Activated naive CD4-positive, alpha-beta T cell treated with anti-CD3 and anti-CD28 coated beads for 36 hours (primary cell): Measurements from ENCODE around the gene TAGAP. TPM values are rescaled to one million over a fixed set of nuclear protein-coding genes. Genes with fewer than 3 reads are reported as not detected.
"Not testable (repeated sequence)": the region's sequence is repeated elsewhere in the genome, so short reads cannot be mapped to it uniquely, and the experiment has no call there.

Experiments
- CTCF ChIA-PET: fragments of 350-600 bp; sonication (Branson Sonifier 250); formaldehyde crosslinking; loops from one replicate; lab custom pipeline; 2021; ENCODE audit warnings: antibody characterized with exemption; lab: Charles Lee
- DNase-seq: peaks from one replicate; pipeline ENCODE4 v3.0.0-alpha.2; 2020
- H3K27ac Mint-ChIP-seq: one replicate; pipeline ENCODE4 v1.8.0; 2021; ENCODE audit warnings: mild to moderate bottlenecking, mixed read lengths
- H3K27me3 Mint-ChIP-seq: one replicate; pipeline ENCODE4 v1.8.0; 2021; ENCODE audit warnings: low read depth, mixed read lengths
- H3K36me3 Mint-ChIP-seq: one replicate; pipeline ENCODE4 v1.8.0; 2021; ENCODE audit warnings: low read depth, mixed read lengths
- H3K4me1 Mint-ChIP-seq: one replicate; pipeline ENCODE4 v1.8.0; 2021; ENCODE audit warnings: low read depth, mixed read lengths
- H3K4me3 Mint-ChIP-seq: one replicate; pipeline ENCODE4 v1.8.0; 2021; ENCODE audit warnings: mild to moderate bottlenecking, moderate library complexity, mixed read lengths
- H3K9me3 Mint-ChIP-seq: one replicate; pipeline ENCODE4 v1.8.0; 2021; ENCODE audit warnings: mixed read lengths
- intact Hi-C: fragments of 100-400 bp; cut with micrococcal nuclease; formaldehyde crosslinking; loops from one replicate; pipeline ENCODE4 v1.15.1; 2023
- total RNA-seq, 2 experiments: library from RNA; stranded (reverse); gene quantifications; one replicate each; pipeline ENCODE4 v1.2.3, GENCODE V29; 2021

TAGAP gene
- total RNA-seq, 2 experiments from 2014 or later: 79.6 to 82.6 TPM

DNA sequence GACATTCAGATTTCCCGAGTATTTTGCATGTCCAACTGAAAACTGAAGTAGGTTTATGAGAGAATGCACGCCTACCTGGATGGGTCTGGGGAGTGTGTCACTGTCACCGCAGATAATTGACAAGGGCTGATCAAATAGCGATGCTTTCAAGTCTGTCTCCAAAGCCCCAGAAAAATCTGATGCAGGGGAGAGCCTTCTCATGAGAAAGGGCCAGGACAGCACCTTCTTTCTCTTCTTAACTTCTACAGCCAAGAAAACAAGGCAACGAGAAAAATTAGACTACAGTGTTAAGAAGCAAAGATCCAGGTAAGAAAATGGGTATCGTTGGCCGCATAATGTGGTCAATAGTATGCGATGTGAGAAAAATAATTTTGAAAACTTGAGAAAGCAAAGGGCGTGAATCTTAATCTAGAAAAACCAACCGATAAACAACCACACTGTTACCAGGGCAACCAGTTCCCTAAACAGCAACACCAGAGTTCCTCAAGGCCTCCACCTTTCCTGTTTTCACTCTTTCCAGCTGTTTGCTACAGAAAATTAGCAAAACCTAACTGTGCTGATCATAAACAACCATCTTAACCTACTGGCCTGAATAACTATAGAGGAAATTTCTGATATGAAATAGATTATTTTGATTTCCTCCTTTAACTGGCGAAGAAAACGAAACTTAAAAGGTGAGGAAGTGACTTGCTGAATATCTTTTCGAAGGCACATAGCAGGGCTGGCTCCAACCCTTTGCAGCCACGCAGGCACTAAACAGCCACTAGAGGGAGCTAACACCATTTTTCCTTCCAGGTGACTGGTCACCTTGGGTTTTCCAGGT lies 2.6 kb downstream of the TAGAP start:
- Mint-ChIP-seq H3K4me1 (peaks cover 69% of the 10 kb centered on the region), H3K36me3 (peaks cover 76% of the 10 kb centered on the region), H3K27ac (peak overlapping the region; percentile 98), H3K9me3 (no peaks in the 10 kb centered on the region), H3K4me3 (peak overlapping the region; percentile 96), H3K27me3 (no peaks in the 10 kb centered on the region)
- intact Hi-C loops: loop anchor here (1.0 kb wide), 3 partner anchors 56 to 92 kb away; no protein-coding TSS in a partner anchor
- CTCF ChIA-PET: interaction anchor here (0.5 to 8.8 kb wide), 18 partner anchors 17 to 392 kb away, joined by 3 to 113 read pairs (median 8); no protein-coding TSS in a partner anchor
- DNase-seq: peak; percentile 86

DNA sequence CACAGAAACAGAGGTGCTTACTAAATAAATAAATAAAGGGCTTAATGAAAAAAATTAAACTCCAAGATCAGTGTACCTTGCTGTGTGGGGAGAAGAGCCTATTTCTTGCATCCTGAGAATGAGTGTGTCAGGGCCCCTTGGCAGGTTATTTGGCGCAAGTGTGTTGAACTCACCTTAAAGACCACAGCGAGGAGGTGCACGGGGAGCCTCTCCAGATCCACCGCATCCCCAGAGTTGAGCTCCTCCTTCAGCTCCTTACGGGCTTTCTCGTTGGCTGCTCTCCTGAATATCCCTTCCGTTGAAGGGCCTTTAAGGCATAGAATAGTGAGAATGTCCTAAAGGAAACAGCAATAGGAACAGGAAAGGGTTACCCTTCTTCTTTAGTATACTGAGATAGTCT lies 3.6 kb downstream of the TAGAP start:
- no peak for DNase-seq
- intact Hi-C loops: no loop called here
- H3K9me3 Mint-ChIP-seq: no peaks in the 10 kb centered on the region
- peaks cover 85% of the 10 kb centered on the region for H3K36me3 Mint-ChIP-seq
- H3K4me3 Mint-ChIP-seq: peak overlapping the region; percentile 96
- CTCF ChIA-PET: interaction anchor here (0.6 to 8.8 kb wide), 13 partner anchors 9 to 93 kb away, joined by 3 to 113 read pairs (median 9); partner anchors contain the start of gene RSPH3
- no peaks in the 10 kb centered on the region for H3K27me3 Mint-ChIP-seq
- H3K27ac Mint-ChIP-seq: peak overlapping the region; percentile 98
- H3K4me1 Mint-ChIP-seq: peaks cover 67% of the 10 kb centered on the region

DNA sequence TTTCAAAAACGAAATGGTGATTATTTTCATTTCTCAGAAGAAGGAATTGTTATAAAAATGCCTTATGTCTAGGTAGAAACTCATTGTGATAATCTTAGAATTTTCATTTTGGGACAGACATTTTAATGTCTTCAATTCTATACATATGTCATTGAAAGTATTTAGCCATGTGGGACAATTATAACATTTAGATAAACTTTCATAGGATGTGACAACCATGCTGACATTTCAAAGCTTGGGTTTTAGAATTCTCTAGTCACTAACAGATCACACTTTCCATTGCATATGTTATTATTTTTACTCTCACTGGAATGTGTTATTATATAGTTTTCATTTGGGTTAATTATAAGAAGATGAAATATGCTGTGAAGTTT lies 4.9 kb downstream of the TAGAP start:
- H3K4me1 Mint-ChIP-seq: peaks cover 67% of the 10 kb centered on the region
- no peaks in the 10 kb centered on the region for H3K27me3 Mint-ChIP-seq
- H3K4me3 Mint-ChIP-seq: peak overlapping the region; percentile 96
- peaks cover 97% of the 10 kb centered on the region for H3K36me3 Mint-ChIP-seq
- DNase-seq: no peak
- no peaks in the 10 kb centered on the region for H3K9me3 Mint-ChIP-seq
- intact Hi-C loops: loop anchor here (1.0 kb wide), 4 partner anchors 19 to 391 kb away; no protein-coding TSS in a partner anchor
- H3K27ac Mint-ChIP-seq: peak overlapping the region; percentile 98
- CTCF ChIA-PET: interaction anchor here (0.7 to 8.8 kb wide), 13 partner anchors 12 to 98 kb away, joined by 3 to 113 read pairs (median 4); no protein-coding TSS in a partner anchor

DNA sequence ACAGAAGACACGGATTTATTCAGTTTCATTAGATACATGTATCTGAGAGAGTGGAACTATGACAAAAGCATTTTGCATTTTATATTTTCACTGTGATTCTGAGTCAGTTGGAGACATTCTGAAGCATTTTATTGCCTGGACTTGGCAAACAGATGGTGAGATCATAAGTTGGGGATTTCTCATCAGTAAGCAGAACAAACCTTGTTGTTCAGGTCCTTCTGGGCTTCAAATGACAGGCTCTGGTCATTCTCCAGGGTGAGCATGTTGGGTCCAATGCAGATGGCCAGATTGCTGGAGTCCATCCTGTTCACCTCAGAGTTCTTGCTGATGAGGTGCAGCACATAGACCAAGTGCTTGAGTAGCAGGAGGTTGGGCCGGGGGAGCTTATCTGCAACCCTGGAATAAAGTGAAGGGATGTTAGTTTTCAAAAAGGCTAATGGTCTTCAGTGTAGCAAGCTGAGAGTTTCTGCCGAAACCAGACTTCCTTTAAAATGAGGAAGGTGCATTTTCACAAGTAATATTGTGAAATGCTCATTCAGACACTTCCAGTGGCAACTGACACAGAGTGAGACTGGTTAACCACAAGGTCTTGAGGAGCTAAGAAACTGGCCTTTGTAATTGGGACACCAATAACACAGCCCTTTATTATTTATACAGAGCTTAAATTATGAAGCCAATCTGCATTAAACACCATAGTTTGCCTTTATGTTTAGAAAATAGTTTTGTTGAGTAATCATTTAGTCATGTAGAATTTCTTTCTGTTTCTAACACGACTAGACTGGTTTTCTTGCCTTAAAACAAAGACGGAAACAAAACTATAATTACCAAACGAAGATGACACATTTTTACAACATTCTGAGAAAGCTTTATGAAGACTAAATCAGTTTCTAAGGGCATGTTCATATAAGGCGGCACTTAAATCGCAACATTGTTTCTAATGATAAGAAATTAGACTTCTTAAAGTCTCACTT lies 5.6 kb downstream of the TAGAP start:
- CTCF ChIA-PET: interaction anchor here (0.8 to 8.8 kb wide), 13 partner anchors 13 to 98 kb away, joined by 3 to 113 read pairs (median 4); no protein-coding TSS in a partner anchor
- DNase-seq: peak; percentile 50
- H3K9me3 Mint-ChIP-seq: no peaks in the 10 kb centered on the region
- H3K27me3 Mint-ChIP-seq: no peaks in the 10 kb centered on the region
- peaks cover 92% of the 10 kb centered on the region for H3K36me3 Mint-ChIP-seq
- peak overlapping the region; percentile 98 for H3K27ac Mint-ChIP-seq
- intact Hi-C loops: loop anchor here (1.0 kb wide), 4 partner anchors 20 to 390 kb away; no protein-coding TSS in a partner anchor
- peaks cover 67% of the 10 kb centered on the region for H3K4me1 Mint-ChIP-seq
- H3K4me3 Mint-ChIP-seq: peak overlapping the region; percentile 96

DNA sequence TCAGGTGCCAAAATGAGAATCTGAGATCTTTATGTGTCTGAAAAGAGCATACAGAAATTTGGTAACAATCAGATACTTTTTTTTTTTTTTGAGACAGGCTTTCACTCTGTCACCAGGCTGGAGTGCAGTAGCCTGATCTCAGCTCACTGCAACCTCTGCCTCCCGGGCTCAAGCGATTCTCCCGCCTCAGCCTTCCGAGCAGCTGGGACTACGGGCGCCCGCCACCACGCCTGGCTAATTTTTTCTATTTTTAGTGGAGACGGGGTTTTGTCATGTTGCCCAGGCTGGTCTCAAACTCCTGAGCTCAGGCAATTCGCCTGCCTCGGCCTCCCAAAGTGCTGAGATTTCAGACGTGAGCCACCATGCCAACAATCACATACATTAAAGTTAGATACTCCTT lies 6.5 kb downstream of the TAGAP start:
- intact Hi-C loops, H3K27me3 Mint-ChIP-seq: not testable (repeated sequence)

GRCh38 chr6:159037756-159038290 lies 7.0 kb downstream of the TAGAP start:
- intact Hi-C loops: no loop called here
- DNase-seq: no peak

More for the DNA sequence above, 6.5 kb downstream of the TAGAP start:
- DNase-seq, H3K9me3 Mint-ChIP-seq: not testable (repeated sequence)
- peaks cover 67% of the 10 kb centered on the region for H3K4me1 Mint-ChIP-seq
- CTCF ChIA-PET: interaction anchor here (0.7 to 8.8 kb wide), 5 partner anchors 30 to 104 kb away, joined by 3 to 113 read pairs (median 20); no protein-coding TSS in a partner anchor
- peaks cover 83% of the 10 kb centered on the region for H3K36me3 Mint-ChIP-seq
- peak overlapping the region; percentile 96 for H3K4me3 Mint-ChIP-seq
- H3K27ac Mint-ChIP-seq: peak overlapping the region; percentile 24

GRCh38 chr6:159036673-159037072 lies 8.1 kb downstream of the TAGAP start:
- DNase-seq: peak; percentile 48
- H3K27me3 Mint-ChIP-seq: no peaks in the 10 kb centered on the region
- CTCF ChIA-PET: interaction anchor here (0.5 to 1.6 kb wide), 4 partner anchors 19 to 73 kb away, joined by 3 to 6 read pairs (median 5); no protein-coding TSS in a partner anchor
- H3K4me1 Mint-ChIP-seq: peaks cover 58% of the 10 kb centered on the region
- H3K9me3 Mint-ChIP-seq: no peaks in the 10 kb centered on the region
- peaks cover 66% of the 10 kb centered on the region for H3K36me3 Mint-ChIP-seq
- peak overlapping the region; percentile 63 for H3K27ac Mint-ChIP-seq
- intact Hi-C loops: no loop called here
- H3K4me3 Mint-ChIP-seq: no peak overlapping the region

More at GRCh38 chr6:159037756-159038290, 7.0 kb downstream of the TAGAP start:
- Mint-ChIP-seq H3K4me3 (no peak overlapping the region), H3K27me3 (no peaks in the 10 kb centered on the region), H3K27ac (peak overlapping the region; percentile 71), H3K36me3 (peaks cover 78% of the 10 kb centered on the region), H3K9me3 (no peaks in the 10 kb centered on the region), H3K4me1 (peaks cover 67% of the 10 kb centered on the region)
- CTCF ChIA-PET: interaction anchor here (0.7 to 8.8 kb wide), 2 partner anchors 71 to 105 kb away, joined by 3 to 92 read pairs; no protein-coding TSS in a partner anchor

DNA sequence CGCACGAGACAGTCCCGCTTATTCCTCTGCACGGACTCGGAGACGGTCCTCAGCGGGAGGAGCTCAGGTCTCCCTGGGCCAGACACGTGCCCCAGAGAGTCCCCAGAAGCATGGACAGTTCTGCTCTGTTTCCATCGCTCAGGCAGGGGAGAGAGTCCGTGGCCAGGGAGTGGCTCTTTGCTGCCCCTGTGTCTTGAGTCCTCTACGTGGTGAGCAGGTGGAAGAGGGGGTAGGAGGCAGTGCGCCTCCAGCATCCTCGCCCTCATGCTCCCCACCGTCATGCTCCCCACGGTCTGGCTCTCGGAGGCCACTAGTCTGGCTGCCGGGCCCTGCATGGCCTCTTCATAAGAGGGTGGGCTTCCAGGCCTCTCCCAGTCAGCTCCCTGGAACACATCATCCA lies 8.9 kb downstream of the TAGAP start:
- Mint-ChIP-seq H3K36me3 (peaks cover 59% of the 10 kb centered on the region), H3K4me1 (peaks cover 50% of the 10 kb centered on the region), H3K27me3 (no peaks in the 10 kb centered on the region), H3K27ac (peak overlapping the region; percentile 63), H3K4me3 (peak overlapping the region; percentile 16), H3K9me3 (no peaks in the 10 kb centered on the region)
- intact Hi-C loops: no loop called here
- DNase-seq: no peak
- CTCF ChIA-PET: interaction anchor here (1.4 to 1.7 kb wide), 3 partner anchors 27 to 74 kb away, joined by 4 to 6 read pairs (median 6); no protein-coding TSS in a partner anchor

DNA sequence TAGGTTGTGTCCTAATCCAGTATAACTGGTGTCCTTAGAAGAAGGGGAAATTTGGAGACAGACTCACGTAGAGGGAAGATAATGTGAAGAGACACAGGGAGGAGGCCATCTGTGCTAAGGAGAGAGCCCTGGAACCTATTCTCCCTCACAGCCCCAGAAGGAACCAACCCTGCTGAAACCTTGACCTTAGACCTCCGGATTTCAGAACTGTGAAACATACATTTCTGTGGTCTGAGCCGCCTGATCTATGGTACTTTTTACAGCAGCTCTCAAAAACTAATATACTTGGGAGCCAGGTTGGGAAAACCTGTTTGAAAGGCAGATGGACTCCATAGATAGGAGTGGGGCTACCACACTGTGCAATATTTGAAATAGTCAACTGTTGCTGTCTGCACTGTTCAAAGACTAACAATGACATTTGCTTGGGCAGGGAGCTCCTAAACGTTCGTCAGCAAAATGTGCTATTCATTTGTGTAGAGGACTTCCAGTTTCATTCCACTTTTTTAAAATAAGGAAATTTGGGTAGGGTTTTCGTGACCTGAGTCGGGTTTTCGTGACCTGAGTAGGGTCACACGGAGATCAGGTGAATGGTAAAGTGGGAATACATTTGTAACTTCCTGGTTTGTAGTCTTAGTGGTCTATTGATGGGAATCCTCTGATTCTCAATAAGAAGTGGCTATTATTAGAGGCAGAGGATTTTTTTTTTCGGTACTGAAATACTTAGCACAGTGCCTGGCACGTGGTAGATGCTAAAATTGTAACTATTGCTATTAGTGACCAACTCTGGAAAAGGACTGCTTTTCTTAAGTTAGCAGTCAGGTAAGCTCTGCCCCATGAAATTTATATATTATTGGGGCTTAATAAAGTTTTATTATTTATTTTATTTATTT lies 11.4 kb downstream of the TAGAP start:
- no peak for DNase-seq
- Mint-ChIP-seq H3K27me3 (no peaks in the 10 kb centered on the region), H3K4me3 (no peak overlapping the region), H3K36me3 (peaks cover 35% of the 10 kb centered on the region), H3K9me3 (no peaks in the 10 kb centered on the region), H3K27ac (no peak overlapping the region), H3K4me1 (peaks cover 28% of the 10 kb centered on the region)
- intact Hi-C loops: no loop called here
- CTCF ChIA-PET: interaction anchor here (0.6 to 3.0 kb wide), 8 partner anchors 22 to 101 kb away, joined by 3 to 11 read pairs (median 4); no protein-coding TSS in a partner anchor

DNA sequence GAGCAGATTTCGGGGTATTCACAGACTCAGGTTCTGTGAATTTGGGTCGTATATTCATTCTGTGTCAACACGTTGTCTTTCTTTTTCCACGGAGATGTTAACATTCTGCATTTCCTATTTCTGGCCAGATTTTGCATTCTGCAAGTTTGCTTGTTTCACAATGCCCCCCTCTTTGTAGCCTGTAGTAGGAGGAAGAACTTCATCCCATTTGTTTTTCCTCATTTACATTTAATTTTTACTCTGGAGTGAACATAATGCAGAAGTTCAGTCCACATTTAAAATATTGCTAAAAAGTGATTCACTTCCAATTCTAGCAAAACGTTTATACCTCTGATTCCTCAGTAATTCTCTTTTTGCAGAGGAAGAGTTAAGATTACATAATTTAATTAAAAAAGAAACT lies 12.9 kb downstream of the TAGAP start:
- DNase-seq: no peak
- intact Hi-C loops: no loop called here
- Mint-ChIP-seq H3K9me3 (peaks cover 3% of the 10 kb centered on the region), H3K27me3 (no peaks in the 10 kb centered on the region), H3K36me3 (peaks cover 21% of the 10 kb centered on the region), H3K4me3 (no peak overlapping the region), H3K27ac (no peak overlapping the region), H3K4me1 (peaks cover 14% of the 10 kb centered on the region)
- CTCF ChIA-PET: interaction anchor here (1.1 to 3.0 kb wide), 6 partner anchors 14 to 103 kb away, joined by 3 to 11 read pairs (median 4); no protein-coding TSS in a partner anchor
